Thyroid gland (tissue), 4 donors: ENCODE data around the gene CLUH. TPM values are rescaled to one million over a fixed set of nuclear protein-coding genes. Genes with fewer than 3 reads are reported as not detected.

Experiments used
- DNase-seq, 2 donors: peaks; one replicate each; pipeline ENCODE4 v3.0.0-alpha.2; 2019
- H3K27ac ChIP-seq, 3 donors: fragments of 200-600 bp; sonication (generic); 1 replicate in 2 of 3; 2 replicates in 1 of 3; pipeline ENCODE4 v1.5.1; 2016 to 2019; ENCODE audit warnings: mild to moderate bottlenecking in 1 of 3, moderate library complexity in 1 of 3
- H3K27me3 ChIP-seq: fragments of 200-600 bp; sonication (generic); one replicate; pipeline ENCODE4 v1.5.1; 2019
- H3K36me3 ChIP-seq, 2 donors: fragments of 200-600 bp; sonication (generic); one replicate each; pipeline ENCODE4 v1.5.1; 2016 to 2019
- H3K4me1 ChIP-seq, 2 donors: fragments of 200-600 bp; sonication (generic); one replicate each; pipeline ENCODE4 v1.5.1; 2017 to 2019
- H3K4me3 ChIP-seq, 3 donors: fragments of 200-600 bp; sonication (generic); replicated peaks in 1 of 3; 1 replicate in 2 of 3; 2 replicates in 1 of 3; pipeline ENCODE4 v1.5.1; 2016; ENCODE audit warnings: mild to moderate bottlenecking in 1 of 3
- H3K9me3 ChIP-seq: fragments of 200-600 bp; sonication (generic); one replicate; pipeline ENCODE4 v1.5.1; 2017
- CTCF ChIP-seq, 6 experiments: fragments of 200-600 bp in 3 of 6; fragments of 450-650 bp in 3 of 6; sonication (generic) in 3 of 6; IDR thresholded peaks; one replicate each; pipeline ENCODE4 v1.5.1; 2016 to 2019; ENCODE audit warnings: antibody characterized with exemption in 6 of 6, mild to moderate bottlenecking in 2 of 6, inconsistent platforms in 1 of 6, moderate library complexity in 1 of 6
- POLR2A ChIP-seq, 2 donors: fragments of 450-650 bp; IDR thresholded peaks; one replicate each; pipeline ENCODE4 v1.6.1; 2017; ENCODE audit warnings: antibody characterized with exemption in 2 of 2, mild to moderate bottlenecking in 2 of 2, moderate library complexity in 1 of 2
- WGBS, 2 donors: methylation state at CpG; one replicate each; pipeline ENCODE4 v1.1.5; 2017; 5-methylcytosine and 5-hydroxymethylcytosine counted together
- intact Hi-C: fragments of 100-400 bp; cut with DNase I; formaldehyde crosslinking; loops from one replicate; pipeline ENCODE4 v1.15.1; 2023
- total RNA-seq, 4 donors: library from RNA; depleted of rRNA; stranded (reverse); fragments of >200 nt; gene quantifications; one replicate each; pipeline ENCODE4 v1.2.3, GENCODE V29; 2016

CLUH gene
- total RNA-seq, 4 donors from 2014 or later = 45.7 to 99.2 (median 78.6) TPM

GRCh38 chr17:2707721-2708584 lies 3.6 kb downstream of the CLUH start:
- Histone ChIP-seq H3K27ac (peak overlapping the region in 1 of 3 donors; percentile 10), H3K4me1 (peaks cover 41 to 43% of the 10 kb centered on the region in 2 donors), H3K4me3 (no peak overlapping the region), H3K36me3 (peaks cover 4 to 5% of the 10 kb centered on the region in 2 donors), H3K27me3 (no peaks in the 10 kb centered on the region), H3K9me3 (no peaks in the 10 kb centered on the region)
- TF ChIP-seq CTCF (IDR thresholded peaks at IDR 0.05) (peak in 4 of 6 experiments; percentile 17 to 39 (median 26)), POLR2A (IDR thresholded peaks at IDR 0.05) (no peak)
- DNase-seq = peak; percentile 53 to 57
- WGBS, 2 donors = 84 to 89% methylated on average over 5 to 7 of the region's 13 CpGs
- intact Hi-C loops = loop anchor here (10.0 kb wide), 1 partner anchor 283 kb away; no protein-coding TSS in a partner anchor

- Histone ChIP-seq H3K36me3 (peaks cover 13 to 14% of the 10 kb centered on the region in 2 donors), H3K27me3 (no peaks in the 10 kb centered on the region), H3K4me1 (peaks cover 32 to 34% of the 10 kb centered on the region in 2 donors), H3K27ac (no peak overlapping the region), H3K9me3 (no peaks in the 10 kb centered on the region), H3K4me3 (no peak overlapping the region)
- DNase-seq = no peak
- 84 to 90% methylated on average over 13 to 21 of the region's 21 CpGs for WGBS, 2 donors
- TF ChIP-seq CTCF (IDR thresholded peaks at IDR 0.05) = no peak
- no peak for TF ChIP-seq POLR2A (IDR thresholded peaks at IDR 0.05)
- intact Hi-C loops = loop anchor here (10.0 kb wide), 1 partner anchor 282 kb away; no protein-coding TSS in a partner anchor
These were observed 4.6 kb downstream of the CLUH start for GRCh38 chr17:2706911-2707510.

- intact Hi-C loops = loop anchor here (10.0 kb wide), 1 partner anchor 281 kb away; no protein-coding TSS in a partner anchor
- Histone ChIP-seq H3K9me3 (no peaks in the 10 kb centered on the region), H3K27me3 (no peaks in the 10 kb centered on the region), H3K4me3 (no peak overlapping the region), H3K36me3 (peaks cover 21 to 22% of the 10 kb centered on the region in 2 donors), H3K4me1 (peaks cover 32 to 34% of the 10 kb centered on the region in 2 donors), H3K27ac (no peak overlapping the region)
- 91% methylated on average over 21 to 24 of the region's 25 CpGs for WGBS, 2 donors
- peak in 1 of 2 donors; percentile 40 for DNase-seq
- TF ChIP-seq CTCF (IDR thresholded peaks at IDR 0.05) (no peak), POLR2A (IDR thresholded peaks at IDR 0.05) (no peak)
These were observed 5.4 kb downstream of the CLUH start for GRCh38 chr17:2705888-2706795.

GRCh38 chr17:2705263-2705662 lies 6.3 kb downstream of the CLUH start:
- no peaks in the 10 kb centered on the region for H3K9me3 ChIP-seq
- WGBS, 2 donors = 87 to 88% methylated on average over 6 to 7 of the region's 7 CpGs
- H3K36me3 ChIP-seq = peaks cover 30% of the 10 kb centered on the region in 2 donors
- intact Hi-C loops = loop anchor here (10.0 kb wide), 1 partner anchor 280 kb away; no protein-coding TSS in a partner anchor
- H3K27ac ChIP-seq = no peak overlapping the region
- no peak overlapping the region for H3K4me3 ChIP-seq
- H3K4me1 ChIP-seq = peaks cover 27 to 29% of the 10 kb centered on the region in 2 donors
- no peak for DNase-seq
- no peaks in the 10 kb centered on the region for H3K27me3 ChIP-seq
- TF ChIP-seq CTCF (IDR thresholded peaks at IDR 0.05) (no peak), POLR2A (IDR thresholded peaks at IDR 0.05) (no peak)
